Esophagus squamous epithelium (tissue), 4 donors: ENCODE data around the gene SCGB1D4.

Experiments used
- POLR2A ChIP-seq, 4 donors: fragments of 450-650 bp; IDR thresholded peaks; one replicate each; pipeline ENCODE4 v1.6.1; 2017; ENCODE audit warnings: antibody characterized with exemption in 4 of 4, mild to moderate bottlenecking in 4 of 4, moderate library complexity in 3 of 4
- TF ChIP-seq, protein P1 (sequence below), 6 experiments: fragments of 450-650 bp in 4 of 6; fragments of 200-600 bp in 2 of 6; sonication (generic) in 2 of 6; IDR thresholded peaks; one replicate each; pipeline ENCODE4 v1.5.1; 2016 to 2019; ENCODE audit warnings: antibody characterized with exemption in 6 of 6, mild to moderate bottlenecking in 4 of 6, moderate library complexity in 4 of 6

- TF ChIP-seq, protein P1, sequence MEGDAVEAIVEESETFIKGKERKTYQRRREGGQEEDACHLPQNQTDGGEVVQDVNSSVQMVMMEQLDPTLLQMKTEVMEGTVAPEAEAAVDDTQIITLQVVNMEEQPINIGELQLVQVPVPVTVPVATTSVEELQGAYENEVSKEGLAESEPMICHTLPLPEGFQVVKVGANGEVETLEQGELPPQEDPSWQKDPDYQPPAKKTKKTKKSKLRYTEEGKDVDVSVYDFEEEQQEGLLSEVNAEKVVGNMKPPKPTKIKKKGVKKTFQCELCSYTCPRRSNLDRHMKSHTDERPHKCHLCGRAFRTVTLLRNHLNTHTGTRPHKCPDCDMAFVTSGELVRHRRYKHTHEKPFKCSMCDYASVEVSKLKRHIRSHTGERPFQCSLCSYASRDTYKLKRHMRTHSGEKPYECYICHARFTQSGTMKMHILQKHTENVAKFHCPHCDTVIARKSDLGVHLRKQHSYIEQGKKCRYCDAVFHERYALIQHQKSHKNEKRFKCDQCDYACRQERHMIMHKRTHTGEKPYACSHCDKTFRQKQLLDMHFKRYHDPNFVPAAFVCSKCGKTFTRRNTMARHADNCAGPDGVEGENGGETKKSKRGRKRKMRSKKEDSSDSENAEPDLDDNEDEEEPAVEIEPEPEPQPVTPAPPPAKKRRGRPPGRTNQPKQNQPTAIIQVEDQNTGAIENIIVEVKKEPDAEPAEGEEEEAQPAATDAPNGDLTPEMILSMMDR (IDR thresholded peaks at IDR 0.05), result no peak
- no peak for TF ChIP-seq POLR2A (IDR thresholded peaks at IDR 0.05)
These were observed 42.6 kb downstream of the SCGB1D4 start for GRCh38 chr11:62256281-62256680.
